GM23248 (cell line): ENCODE data around the gene ZNF500.

ENCODE experiments used
- EZH2 ChIP-seq: fragments of 200-600 bp; sonication (generic); IDR thresholded peaks from 2 replicates; pipeline ENCODE4 v1.6.1; 2018; ENCODE audit warnings: antibody characterized with exemption, mild to moderate bottlenecking; ENCODE audit not compliant: insufficient read depth, poor library complexity, severe bottlenecking
- EZH2phosphoT487 ChIP-seq: fragments of 200-600 bp; sonication (generic); IDR thresholded peaks from 2 replicates; pipeline ENCODE4 v1.6.1; 2018; ENCODE audit warnings: antibody characterized with exemption, moderate library complexity, mild to moderate bottlenecking, low read depth; ENCODE audit not compliant: insufficient read depth

DNA sequence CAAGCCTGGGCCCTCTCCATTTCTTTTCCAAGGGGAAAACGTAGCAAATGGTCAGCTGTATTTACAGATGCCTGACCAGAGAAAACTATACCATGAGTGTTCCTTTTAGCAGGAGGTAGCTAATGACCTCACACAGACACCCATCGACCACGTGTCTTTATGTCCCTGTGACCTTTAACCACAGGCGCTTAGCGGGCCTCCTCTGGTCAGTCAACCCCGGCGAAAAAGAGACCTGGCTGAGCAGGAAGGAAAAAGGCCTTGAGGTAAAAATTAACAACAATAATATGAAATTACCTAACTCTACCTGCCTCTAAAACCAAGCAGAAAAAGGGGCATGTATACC, 64.5 kb downstream of the ZNF500 start:
- TF ChIP-seq EZH2 = no peak
- no peak for TF ChIP-seq EZH2phosphoT487
